ENCODE data around the gene DNASE2B. TPM values are rescaled to one million over a fixed set of nuclear protein-coding genes. Genes with fewer than 3 reads are reported as not detected.

The DNASE2B gene
- total RNA-seq (2022; extraction: Qiagen RNA extraction; ENCODE audit: low read depth): not detected in 5 replicates

GRCh38 chr1:84398175-84399155 lies at the start of gene DNASE2B:
Gene DNASE2B (plus strand): TSS chr1:84398484. CDS start chr1:84398565, 81 bp downstream.

Other genes starting within 250 kb of the DNASE2B start
- 0.18 to 0.61 TPM (median 0.37 TPM) in 5 replicates for gene SAMD13, start 96.8 kb upstream of the DNASE2B start, total RNA-seq (2022; extraction: Qiagen RNA extraction; ENCODE audit: low read depth)
- 28.8 to 32.1 TPM (median 31.5 TPM) in 5 replicates for gene RPF1, start 80.8 kb downstream of the DNASE2B start, total RNA-seq (2022; extraction: Qiagen RNA extraction; ENCODE audit: low read depth)
- gene SPATA1, start 107.9 kb downstream of the DNASE2B start, total RNA-seq (2022; extraction: Qiagen RNA extraction; ENCODE audit: low read depth): 0.47 to 1.3 TPM (median 0.72 TPM) in 5 replicates
- 173 to 199 TPM (median 177 TPM) in 5 replicates for gene GNG5, start 108.1 kb downstream of the DNASE2B start, total RNA-seq (2022; extraction: Qiagen RNA extraction; ENCODE audit: low read depth)
- gene CTBS, start 176.0 kb downstream of the DNASE2B start, total RNA-seq (2022; extraction: Qiagen RNA extraction; ENCODE audit: low read depth): 5.1 to 6.3 TPM (median 5.8 TPM) in 5 replicates

Measured in A549 treated with CpdA at 1 μM for 4 hours (cell line).